Right cardiac atrium (tissue), 5 donors: ENCODE measurements around the gene RIPOR1. TPM values are rescaled to one million over a fixed set of nuclear protein-coding genes. Genes with fewer than 3 reads are reported as not detected.

Experiments
- ATAC-seq, 2 donors: fragments of 200-7000 bp; cut with Tn5 transposase; one replicate each; pipeline versions ENCODE4 v1.8.0 to v1.9.1; 2020; ENCODE audit warnings: moderate library complexity in 2 of 2, mild to moderate bottlenecking in 1 of 2
- DNase-seq, 3 donors: peaks; one replicate each; pipeline ENCODE4 v3.0.0-alpha.2; 2020
- H3K27ac ChIP-seq: one replicate; pipeline ENCODE4 v1.5.1; 2013; ENCODE audit warnings: mild to moderate bottlenecking, low read length, control low read depth, moderate library complexity
- H3K27me3 ChIP-seq: one replicate; pipeline ENCODE4 v1.6.1; 2013; ENCODE audit not compliant: control insufficient read depth, insufficient read depth
- H3K4me1 ChIP-seq: one replicate; pipeline ENCODE4 v1.6.1; 2013; ENCODE audit warnings: low read length; ENCODE audit not compliant: control insufficient read depth, insufficient read depth
- H3K4me3 ChIP-seq: one replicate; pipeline ENCODE4 v1.5.1; 2013; ENCODE audit warnings: low read length, control low read depth
- H3K9me3 ChIP-seq: one replicate; pipeline ENCODE4 v1.6.1; 2013; ENCODE audit warnings: low read length; ENCODE audit not compliant: control insufficient read depth
- WGBS: extraction: QIAGEN DNeasy Blood & Tissue Kit; methylation state at CpG from one replicate; pipeline ENCODE4 v1.1.7; 2013; 5-methylcytosine and 5-hydroxymethylcytosine counted together
- intact Hi-C, 4 donors: fragments of 100-400 bp; cut with DNase I; formaldehyde crosslinking; loops; one replicate each; pipeline versions ENCODE4 v1.11.0 to v1.14.0; 2022 to 2023
- polyA plus RNA-seq: library from polyadenylated mRNA; stranded (reverse); fragments of 200-250 nt; gene quantifications from one replicate; pipeline ENCODE4 v1.2.3, GENCODE V29; 2013
- total RNA-seq, 4 donors: library from RNA; stranded (reverse); fragmentation: NEBNext Ultra II Directional; extraction: Animal tissue kit (Norgen Biotek cat#: 25700); gene quantifications; one replicate each; pipeline ENCODE4 v1.2.1, GENCODE V29; 2021
- donor health status: healthy with polysubstance abuse.
- donor health status: DM: no; HTN: yes; CAD: no.
- donor health status: DM: no; HTN: no; CAD: no.
- donor health status: DM: no; HTN: yes; CAD: no; lungs with severe emphysema.
- donor health status: DM: yes; HTN: yes; CAD: no.

The RIPOR1 gene
- total and polyA plus RNA-seq, 5 donors, result 43.8 to 86.6 (median 80.9) TPM

DNA sequence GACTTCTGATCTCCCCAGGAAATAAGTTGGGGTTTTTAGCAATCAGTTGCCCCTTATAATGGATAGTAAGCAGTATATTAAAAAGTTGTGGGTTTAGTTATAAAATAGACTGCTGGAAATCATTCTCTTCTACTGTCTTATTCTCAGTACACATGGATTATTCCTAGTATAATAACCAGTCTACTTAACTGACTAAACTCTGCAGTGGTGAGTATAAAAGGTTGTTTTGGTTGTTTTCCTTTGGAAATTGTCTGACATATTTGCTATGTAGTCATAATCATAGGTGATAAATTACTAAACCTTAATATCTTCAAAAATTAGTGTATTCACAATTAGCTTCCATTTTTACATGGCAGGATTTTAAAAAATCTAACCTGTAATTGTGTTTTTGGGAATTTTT, 65.1 kb downstream of the RIPOR1 start:
- Histone ChIP-seq H3K9me3 (no peaks in the 10 kb centered on the region), H3K27me3 (no peaks in the 10 kb centered on the region), H3K27ac (no peak overlapping the region), H3K4me3 (no peak overlapping the region), H3K4me1 (peaks cover 1% of the 10 kb centered on the region)
- no peak for ATAC-seq
- intact Hi-C loops, result no loop called here
- DNase-seq, result no peak

DNA sequence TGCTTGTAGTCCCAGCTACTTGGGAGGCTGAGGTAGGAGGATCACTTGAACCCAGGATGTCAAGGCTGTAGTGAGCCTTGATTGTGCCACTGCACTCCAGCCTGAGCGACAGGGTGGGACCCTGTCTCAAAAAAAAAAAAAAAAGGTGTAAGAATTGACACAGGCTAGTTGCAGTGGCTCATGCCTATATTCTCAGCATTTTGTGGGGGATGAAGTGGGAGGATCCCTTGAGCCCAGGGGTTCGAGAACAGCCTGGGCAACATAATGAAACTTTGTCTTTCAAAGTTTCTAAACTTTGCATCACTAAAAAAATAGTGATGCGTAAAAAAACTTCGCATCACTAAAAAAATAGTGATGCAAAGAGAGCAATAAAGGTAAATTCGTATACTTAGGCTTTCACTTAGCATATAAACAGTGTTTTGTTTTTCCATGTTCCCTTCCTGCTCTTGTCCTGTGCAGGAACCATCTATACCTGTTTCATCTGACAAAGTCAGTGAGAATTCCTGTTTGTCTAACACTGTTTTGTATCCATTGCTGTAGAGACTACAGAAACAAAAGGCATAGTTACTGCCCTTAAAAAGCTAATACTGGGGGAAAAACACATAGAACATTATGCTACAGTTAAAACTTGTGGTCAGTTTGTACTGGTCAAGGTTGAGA, 65.8 kb downstream of the RIPOR1 start:
- H3K27ac ChIP-seq, result no peak overlapping the region
- H3K9me3 ChIP-seq, result no peaks in the 10 kb centered on the region
- 90% methylated on average over 5 of the region's 5 CpGs for WGBS
- H3K4me1 ChIP-seq, result peaks cover 1% of the 10 kb centered on the region
- no peak for DNase-seq
- no peaks in the 10 kb centered on the region for H3K27me3 ChIP-seq
- no peak for ATAC-seq
- intact Hi-C loops, result no loop called here
- H3K4me3 ChIP-seq, result no peak overlapping the region

DNA sequence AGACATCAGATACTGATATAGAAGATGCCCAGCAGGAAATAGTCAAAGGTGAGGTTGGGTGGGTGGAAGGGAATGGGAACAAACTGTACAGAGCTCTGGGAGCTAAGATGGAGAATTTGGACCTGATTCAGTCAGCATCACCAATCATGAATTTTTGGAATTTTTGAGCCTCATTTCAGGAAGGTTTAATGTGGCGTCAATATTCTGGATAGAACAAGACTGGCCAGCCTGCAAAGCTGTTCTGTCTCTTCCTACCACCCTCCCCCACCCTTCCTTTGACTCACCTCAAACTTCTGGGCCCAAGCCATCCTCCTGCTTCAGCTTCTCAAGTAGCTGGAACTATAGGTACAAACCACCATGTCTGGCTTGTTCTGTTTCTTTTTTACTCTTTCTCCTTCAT, 66.3 kb downstream of the RIPOR1 start:
- intact Hi-C loops, result no loop called here
- H3K27ac ChIP-seq, result no peak overlapping the region
- H3K27me3 ChIP-seq, result no peaks in the 10 kb centered on the region
- no peaks in the 10 kb centered on the region for H3K9me3 ChIP-seq
- 68% methylated on average over 1 of the region's 1 CpG for WGBS
- peaks cover 1% of the 10 kb centered on the region for H3K4me1 ChIP-seq
- no peak for DNase-seq
- H3K4me3 ChIP-seq, result no peak overlapping the region
- peak in 1 of 2 donors; percentile 44 for ATAC-seq

Other genes with a start within 250 kb of the RIPOR1 start
- gene PLEKHG4, start 249.3 kb upstream of the RIPOR1 start, total RNA-seq, result 1 to 10 TPM; 2.2 to 2.8 (median 2.5) TPM
- 2.2 TPM for gene PLEKHG4, start 249.3 kb upstream of the RIPOR1 start, polyA plus RNA-seq
- gene KCTD19, start 202.1 kb upstream of the RIPOR1 start, total RNA-seq, result under 1 TPM in 1 of 4 donors, not detected in 3; 0.06 TPM
- gene KCTD19, start 202.1 kb upstream of the RIPOR1 start, polyA plus RNA-seq, result 0.07 TPM
- under 1 TPM; 0.11 to 0.42 (median 0.29) TPM for gene LRRC36, start 202.0 kb upstream of the RIPOR1 start, total RNA-seq
- gene LRRC36, start 202.0 kb upstream of the RIPOR1 start, polyA plus RNA-seq, result 0.36 TPM
- gene TPPP3, start 135.3 kb upstream of the RIPOR1 start, total RNA-seq, result 100 to 1,000 TPM in 1 of 4 donors, 10 to 100 TPM in 3; 21.9 to 183 (median 33.4) TPM
- 64.6 TPM for gene TPPP3, start 135.3 kb upstream of the RIPOR1 start, polyA plus RNA-seq
- 10 to 100 TPM in 1 of 4 donors, 1 to 10 TPM in 3; 6.4 to 10.4 (median 6.4) TPM for gene ZDHHC1, start 112.4 kb upstream of the RIPOR1 start, total RNA-seq
- 5.2 TPM for gene ZDHHC1, start 112.4 kb upstream of the RIPOR1 start, polyA plus RNA-seq
- 1 to 10 TPM in 1 of 4 donors, under 1 TPM in 3; 0.42 to 1.6 (median 0.64) TPM for gene HSD11B2, start 97.7 kb upstream of the RIPOR1 start, total RNA-seq
- gene HSD11B2, start 97.7 kb upstream of the RIPOR1 start, polyA plus RNA-seq, result 0.38 TPM
- 10 to 100 TPM; 64.1 to 79.4 (median 68.2) TPM for gene ATP6V0D1, start 47.7 kb upstream of the RIPOR1 start, total RNA-seq
- gene ATP6V0D1, start 47.7 kb upstream of the RIPOR1 start, polyA plus RNA-seq, result 44.6 TPM
- not detected for gene AGRP, start 45.3 kb upstream of the RIPOR1 start, total RNA-seq
- not detected for gene AGRP, start 45.3 kb upstream of the RIPOR1 start, polyA plus RNA-seq
- 10 to 100 TPM; 24.2 to 30.5 (median 28.6) TPM for gene CTCF, start 33.7 kb downstream of the RIPOR1 start, total RNA-seq
- gene CTCF, start 33.7 kb downstream of the RIPOR1 start, polyA plus RNA-seq, result 17.5 TPM
- gene CARMIL2, start 116.3 kb downstream of the RIPOR1 start, total RNA-seq, result 1 to 10 TPM in 2 of 4 donors, under 1 TPM in 2; 0.65 to 1.2 (median 1.0) TPM
- 0.66 TPM for gene CARMIL2, start 116.3 kb downstream of the RIPOR1 start, polyA plus RNA-seq
- 10 to 100 TPM in 2 of 4 donors, 1 to 10 TPM in 2; 7.9 to 10.9 (median 9.4) TPM for gene ACD, start 131.4 kb downstream of the RIPOR1 start, total RNA-seq
- gene ACD, start 131.4 kb downstream of the RIPOR1 start, polyA plus RNA-seq, result 9.9 TPM
- gene PARD6A, start 132.1 kb downstream of the RIPOR1 start, total RNA-seq, result 1 to 10 TPM; 3.4 to 3.5 (median 3.5) TPM
- 3.1 TPM for gene PARD6A, start 132.1 kb downstream of the RIPOR1 start, polyA plus RNA-seq
- 10 to 100 TPM in 2 of 4 donors, 1 to 10 TPM in 2; 8.6 to 11.1 (median 9.5) TPM for gene ENKD1, start 137.9 kb downstream of the RIPOR1 start, total RNA-seq
- gene ENKD1, start 137.9 kb downstream of the RIPOR1 start, polyA plus RNA-seq, result 12.9 TPM
- 1 to 10 TPM; 3.9 to 6.2 (median 4.9) TPM for gene C16orf86, start 138.0 kb downstream of the RIPOR1 start, total RNA-seq
- 6.0 TPM for gene C16orf86, start 138.0 kb downstream of the RIPOR1 start, polyA plus RNA-seq
- gene GFOD2, start 190.5 kb downstream of the RIPOR1 start, total RNA-seq, result 1 to 10 TPM; 8.2 to 9.9 (median 8.6) TPM
- gene GFOD2, start 190.5 kb downstream of the RIPOR1 start, polyA plus RNA-seq, result 8.1 TPM